Thoracic aorta (tissue), 2 donors: ENCODE measurements around the gene GJA3. TPM values are rescaled to one million over a fixed set of nuclear protein-coding genes. Genes with fewer than 3 reads are reported as not detected.

ENCODE experiments used
- ATAC-seq: fragments of 150-250 bp; one replicate; pipeline ENCODE4 v1.8.0; 2017; ENCODE audit warnings: low read depth; ENCODE audit not compliant: insufficient number of reproducible peaks, low FRiP score
- DNase-seq: peaks from one replicate; pipeline ENCODE4 v3.0.0-alpha.2; 2020; ENCODE audit warnings: low spot score
- H3K27ac ChIP-seq, 2 donors: fragments of 200-600 bp; sonication (generic); 1 replicate in 1 of 2; 2 replicates in 1 of 2; pipeline ENCODE4 v1.5.1; 2016; ENCODE audit warnings: mild to moderate bottlenecking in 2 of 2, moderate library complexity in 2 of 2
- H3K27me3 ChIP-seq: fragments of 200-600 bp; sonication (generic); replicated peaks from 2 replicates; pipeline ENCODE4 v1.6.0; 2016; ENCODE audit warnings: mild to moderate bottlenecking; ENCODE audit not compliant: insufficient read depth
- H3K36me3 ChIP-seq: fragments of 200-600 bp; sonication (generic); one replicate; pipeline ENCODE4 v1.5.1; 2016
- H3K4me1 ChIP-seq, 2 donors: fragments of 200-600 bp; sonication (generic); 1 replicate in 1 of 2; 2 replicates in 1 of 2; pipeline versions ENCODE4 v1.5.1 to v1.6.0; 2016; ENCODE audit warnings: low read depth in 2 of 2, mild to moderate bottlenecking in 1 of 2; ENCODE audit not compliant: control insufficient read depth in 1 of 2
- H3K4me3 ChIP-seq: fragments of 200-600 bp; sonication (generic); 2 replicates; pipeline ENCODE4 v1.5.1; 2016; ENCODE audit warnings: mild to moderate bottlenecking
- H3K9me3 ChIP-seq: fragments of 200-600 bp; sonication (generic); 2 replicates; pipeline ENCODE4 v1.5.1; 2016
- total RNA-seq, 2 donors: library from RNA; depleted of rRNA; stranded (reverse); fragments of >200 nt; gene quantifications; one replicate each; pipeline versions ENCODE4 v1.1.0 to v1.2.3, GENCODE V29; 2016
- TF ChIP-seq, protein P1 (sequence below): fragments of 200-600 bp; sonication (generic); IDR thresholded peaks from one replicate; pipeline ENCODE4 v1.5.1; 2019; ENCODE audit warnings: antibody characterized with exemption

GJA3 gene
- total RNA-seq, 2 donors from 2014 or later: under 0.01 TPM; not detected in 1

DNA sequence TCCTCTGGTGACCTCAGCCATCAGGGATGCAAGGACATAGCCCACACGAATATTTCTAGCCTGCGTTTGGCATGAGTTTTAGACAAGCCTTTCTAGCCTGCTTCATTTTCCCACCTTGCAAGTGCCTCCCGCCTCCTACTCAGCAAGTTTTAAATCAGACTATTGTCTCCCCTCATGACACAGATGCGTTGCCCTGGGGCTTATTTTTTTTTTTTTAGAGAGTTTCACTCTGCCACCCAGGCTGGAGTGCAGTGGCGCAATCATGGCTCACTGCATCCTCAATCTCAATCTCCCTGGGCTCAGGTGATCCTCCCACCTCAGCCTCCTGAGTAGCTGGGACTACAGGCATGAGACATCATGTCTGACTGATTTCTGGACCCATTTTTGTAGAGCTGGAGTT, 17.3 kb upstream of the GJA3 start:
- TF ChIP-seq, protein P1, sequence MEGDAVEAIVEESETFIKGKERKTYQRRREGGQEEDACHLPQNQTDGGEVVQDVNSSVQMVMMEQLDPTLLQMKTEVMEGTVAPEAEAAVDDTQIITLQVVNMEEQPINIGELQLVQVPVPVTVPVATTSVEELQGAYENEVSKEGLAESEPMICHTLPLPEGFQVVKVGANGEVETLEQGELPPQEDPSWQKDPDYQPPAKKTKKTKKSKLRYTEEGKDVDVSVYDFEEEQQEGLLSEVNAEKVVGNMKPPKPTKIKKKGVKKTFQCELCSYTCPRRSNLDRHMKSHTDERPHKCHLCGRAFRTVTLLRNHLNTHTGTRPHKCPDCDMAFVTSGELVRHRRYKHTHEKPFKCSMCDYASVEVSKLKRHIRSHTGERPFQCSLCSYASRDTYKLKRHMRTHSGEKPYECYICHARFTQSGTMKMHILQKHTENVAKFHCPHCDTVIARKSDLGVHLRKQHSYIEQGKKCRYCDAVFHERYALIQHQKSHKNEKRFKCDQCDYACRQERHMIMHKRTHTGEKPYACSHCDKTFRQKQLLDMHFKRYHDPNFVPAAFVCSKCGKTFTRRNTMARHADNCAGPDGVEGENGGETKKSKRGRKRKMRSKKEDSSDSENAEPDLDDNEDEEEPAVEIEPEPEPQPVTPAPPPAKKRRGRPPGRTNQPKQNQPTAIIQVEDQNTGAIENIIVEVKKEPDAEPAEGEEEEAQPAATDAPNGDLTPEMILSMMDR: no peak
- no peaks in the 10 kb centered on the region for H3K36me3 ChIP-seq
- DNase-seq (no peak), ATAC-seq (no peak)
- no peaks in the 10 kb centered on the region for H3K9me3 ChIP-seq
- H3K27me3 ChIP-seq: no peaks in the 10 kb centered on the region
- peaks cover 0 to 5% of the 10 kb centered on the region in 2 donors for H3K4me1 ChIP-seq
- no peak overlapping the region for H3K4me3 ChIP-seq
- no peak overlapping the region for H3K27ac ChIP-seq

DNA sequence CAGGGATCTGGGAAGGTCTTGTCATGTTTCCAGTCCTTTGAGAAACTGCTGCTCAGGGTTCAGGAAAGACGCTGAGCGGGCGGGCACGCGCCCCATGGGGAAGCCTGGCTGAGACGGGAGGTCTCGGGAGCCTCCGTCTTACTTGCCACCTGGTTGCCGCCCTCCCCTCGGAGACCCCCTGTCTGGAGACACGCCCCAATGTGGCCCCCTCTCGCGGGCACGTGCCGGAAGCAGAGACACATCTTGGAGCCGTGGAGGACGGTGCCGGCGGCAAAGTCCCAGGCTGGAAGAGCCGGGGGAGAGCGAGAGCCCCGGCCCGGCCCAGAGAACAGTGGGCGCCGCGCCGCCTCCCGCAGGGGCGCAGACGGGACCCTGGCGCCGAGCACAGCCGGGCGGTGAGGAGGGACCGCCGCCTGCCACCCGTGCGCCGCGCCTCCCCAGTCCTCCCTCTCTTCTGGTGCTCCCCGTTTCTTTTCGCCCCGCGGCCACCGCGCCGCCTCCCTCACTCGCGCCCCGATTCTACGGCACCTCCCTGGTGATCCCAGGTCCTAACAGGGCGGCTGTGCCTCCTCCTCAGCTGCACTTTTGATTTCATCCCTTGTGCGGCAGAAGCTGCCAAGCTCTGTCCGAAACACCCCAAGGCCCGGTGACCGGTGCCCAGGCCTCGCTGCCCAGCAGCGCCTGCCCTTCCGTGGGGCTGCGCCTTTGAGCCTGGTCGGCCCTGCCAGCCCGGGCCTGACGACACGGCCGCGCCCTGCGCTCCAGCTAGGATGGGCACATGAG, 16.4 kb upstream of the GJA3 start:
- peaks cover 0 to 5% of the 10 kb centered on the region in 2 donors for H3K4me1 ChIP-seq
- DNase-seq: no peak
- H3K27me3 ChIP-seq: no peaks in the 10 kb centered on the region
- ATAC-seq: no peak
- no peak overlapping the region for H3K27ac ChIP-seq
- H3K36me3 ChIP-seq: no peaks in the 10 kb centered on the region
- H3K9me3 ChIP-seq: no peaks in the 10 kb centered on the region
- TF ChIP-seq, protein P1: no peak
- no peak overlapping the region for H3K4me3 ChIP-seq

DNA sequence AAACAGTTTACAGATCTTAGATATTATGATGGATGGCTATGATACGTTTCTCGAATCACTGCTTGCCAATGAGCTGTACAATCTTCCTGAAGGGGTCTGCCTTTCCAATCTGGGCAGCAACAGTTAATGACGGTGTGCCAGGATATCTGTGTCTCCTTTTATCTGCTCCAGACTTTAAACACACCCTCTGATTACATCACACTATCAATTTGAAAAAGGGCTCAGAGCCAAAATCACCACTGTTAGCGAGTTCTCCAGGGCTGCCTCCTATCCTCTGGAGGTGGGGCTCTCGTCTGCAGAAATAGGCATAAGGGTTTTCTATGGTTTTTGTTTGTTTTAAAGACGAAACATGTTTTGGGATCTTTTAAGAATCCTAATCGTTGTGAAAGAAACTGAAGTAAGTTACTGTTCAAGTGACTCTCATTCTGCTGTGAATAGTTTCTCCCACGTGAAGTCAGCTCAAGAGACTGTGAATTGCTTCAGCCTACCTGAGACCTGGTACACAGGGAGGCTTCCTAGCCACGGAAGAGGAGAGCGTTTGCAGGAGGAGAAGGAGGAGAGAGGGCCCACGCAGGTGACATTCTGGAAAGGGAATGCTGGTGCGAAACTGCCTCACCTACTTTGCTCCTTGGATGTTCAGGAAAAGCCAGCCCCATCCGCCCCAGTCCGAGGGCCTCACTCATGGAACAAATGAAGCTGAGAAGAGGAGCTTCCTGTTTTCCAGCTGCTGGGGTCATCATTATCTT, 15.2 kb upstream of the GJA3 start:
- Histone ChIP-seq H3K36me3 (no peaks in the 10 kb centered on the region), H3K4me3 (no peak overlapping the region), H3K27ac (no peak overlapping the region), H3K27me3 (no peaks in the 10 kb centered on the region), H3K4me1 (peaks cover 0 to 5% of the 10 kb centered on the region in 2 donors), H3K9me3 (no peaks in the 10 kb centered on the region)
- no peak for DNase-seq
- TF ChIP-seq, protein P1: no peak
- ATAC-seq: no peak

DNA sequence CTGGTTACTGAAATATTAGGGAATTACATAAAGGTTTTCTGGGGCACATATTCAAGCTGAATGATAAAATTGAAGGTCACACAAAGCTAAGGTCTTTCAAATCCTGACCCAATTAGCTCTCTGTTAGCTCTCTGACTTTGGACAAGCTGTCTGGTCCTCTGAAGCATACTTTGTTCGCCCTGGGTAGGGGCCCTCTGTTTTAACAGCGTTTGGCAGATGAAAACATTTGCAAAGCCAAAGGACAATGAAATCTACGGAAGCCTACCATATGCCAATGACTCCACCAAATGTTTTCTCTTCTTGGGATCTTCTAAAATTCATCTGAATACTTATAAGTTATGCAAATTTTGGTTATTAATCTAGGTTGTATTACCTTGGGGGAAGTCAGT, 14.5 kb upstream of the GJA3 start:
- Histone ChIP-seq H3K4me3 (peak overlapping the region; percentile 47), H3K9me3 (no peaks in the 10 kb centered on the region), H3K27ac (no peak overlapping the region), H3K4me1 (peaks cover 0 to 5% of the 10 kb centered on the region in 2 donors), H3K27me3 (no peaks in the 10 kb centered on the region), H3K36me3 (no peaks in the 10 kb centered on the region)
- TF ChIP-seq, protein P1: no peak
- DNase-seq (no peak), ATAC-seq (peak; percentile 14)

DNA sequence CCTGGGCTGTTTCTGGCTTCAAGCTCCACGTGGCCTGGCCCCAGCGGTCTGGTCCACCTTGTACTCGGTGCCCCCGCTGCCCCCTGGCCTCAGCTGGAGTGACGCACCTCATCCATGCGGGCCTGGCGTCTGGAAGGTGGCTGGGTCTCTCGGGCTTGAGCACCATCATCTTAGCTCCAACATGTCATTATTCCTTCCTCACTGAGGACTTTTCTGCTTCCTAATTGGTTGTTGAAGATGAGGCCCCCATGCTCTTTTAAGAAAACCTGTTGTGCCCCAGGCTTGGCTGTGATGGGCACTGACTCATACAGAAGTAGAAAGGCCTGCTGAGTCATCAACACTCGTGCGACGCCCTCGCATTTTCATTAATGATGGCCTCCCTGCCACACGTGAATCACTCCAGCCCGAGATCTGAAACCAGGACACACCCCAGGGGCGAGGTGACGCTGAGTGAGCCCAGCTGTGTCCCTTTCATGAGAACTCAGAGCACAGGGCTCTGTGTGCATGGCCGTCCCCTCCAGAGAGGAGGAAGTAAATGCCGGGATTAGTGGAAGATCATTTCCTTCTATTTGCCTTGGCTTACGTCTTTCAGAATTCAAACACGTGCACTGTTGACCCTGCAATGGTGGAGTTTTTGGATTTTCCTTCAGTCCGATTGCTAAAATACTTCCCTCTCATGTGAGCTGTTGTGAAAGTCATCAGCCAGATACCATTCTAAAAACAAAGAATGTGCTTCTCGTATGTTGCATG, 14.0 kb upstream of the GJA3 start:
- H3K27me3 ChIP-seq: no peaks in the 10 kb centered on the region
- peak; percentile 80 for DNase-seq
- TF ChIP-seq, protein P1: no peak
- H3K4me3 ChIP-seq: peak overlapping the region; percentile 47
- no peak overlapping the region for H3K27ac ChIP-seq
- H3K4me1 ChIP-seq: peaks cover 0 to 5% of the 10 kb centered on the region in 2 donors
- H3K9me3 ChIP-seq: no peaks in the 10 kb centered on the region
- H3K36me3 ChIP-seq: no peaks in the 10 kb centered on the region
- ATAC-seq: peak; percentile 62
